Naive thymus-derived CD4-positive, alpha-beta T cell (primary cell): Measurements from ENCODE around the gene CCDC160. TPM values are rescaled to one million over a fixed set of nuclear protein-coding genes. Genes with fewer than 3 reads are reported as not detected.
"Not testable (repeated sequence)": the region's sequence is repeated elsewhere in the genome, so short reads cannot be mapped to it uniquely, and the experiment has no call there.

Experiments
- ATAC-seq: fragments of 150-1000 bp; cut with Tn5 transposase; 2 replicates; pipeline ENCODE4 v1.10.0; 2021; ENCODE audit warnings: mild to moderate bottlenecking, moderate library complexity
- CTCF ChIA-PET: fragments of 350-600 bp; sonication (Branson Sonifier 250); formaldehyde crosslinking; loops from one replicate; lab custom pipeline; 2021; ENCODE audit warnings: antibody characterized with exemption; lab: Charles Lee
- POLR2A ChIA-PET: fragments of 350-600 bp; sonication (Branson Sonifier 250); formaldehyde crosslinking; loops from one replicate; lab custom pipeline; 2021; ENCODE audit warnings: antibody characterized with exemption, inconsistent platforms; lab: Charles Lee
- DNase-seq, 9 donors: peaks; one replicate each; pipeline versions ENCODE4 v3.0.0 to v3.0.0-alpha.2; 2020 to 2022; ENCODE audit warnings: mixed read lengths in 1 of 9
- H3K27ac ChIP-seq: one replicate; pipeline ENCODE4 v1.7.0; 2013; ENCODE audit warnings: mild to moderate bottlenecking, low read depth, low read length, moderate library complexity
- H3K27me3 ChIP-seq, 2 donors: one replicate each; pipeline ENCODE4 v1.7.0; 2013; ENCODE audit warnings: low read length in 2 of 2, mild to moderate bottlenecking in 2 of 2, moderate library complexity in 2 of 2; ENCODE audit not compliant: control insufficient read depth in 2 of 2, insufficient read depth in 2 of 2
- H3K36me3 ChIP-seq, 3 experiments: 1 replicate in 2 of 3; 2 replicates in 1 of 3; pipeline ENCODE4 v1.7.0; 2013; ENCODE audit warnings: low read length in 3 of 3, mild to moderate bottlenecking in 3 of 3, moderate library complexity in 1 of 3; ENCODE audit not compliant: insufficient read depth in 3 of 3, control insufficient read depth in 2 of 3
- H3K4me1 ChIP-seq, 2 donors: one replicate each; pipeline ENCODE4 v1.7.0; 2013; ENCODE audit warnings: low read length in 2 of 2, mild to moderate bottlenecking in 2 of 2, moderate library complexity in 1 of 2; ENCODE audit not compliant: control insufficient read depth in 2 of 2, insufficient read depth in 2 of 2
- H3K4me3 ChIP-seq: 2 replicates; pipeline ENCODE4 v1.7.0; 2013; ENCODE audit warnings: mild to moderate bottlenecking, low read length
- H3K9me3 ChIP-seq, 3 experiments: 1 replicate in 2 of 3; 2 replicates in 1 of 3; pipeline ENCODE4 v1.7.0; 2013; ENCODE audit warnings: low read length in 3 of 3; ENCODE audit not compliant: control insufficient read depth in 2 of 3
- H3K27ac Mint-ChIP-seq, 9 donors: one replicate each; pipeline ENCODE4 v1.8.0; 2020 to 2022; ENCODE audit warnings: mixed read lengths in 9 of 9, mild to moderate bottlenecking in 8 of 9, moderate library complexity in 5 of 9, inconsistent platforms in 2 of 9
- H3K27me3 Mint-ChIP-seq, 5 donors: one replicate each; pipeline ENCODE4 v1.8.0; 2021 to 2022; ENCODE audit warnings: mixed read lengths in 5 of 5, mild to moderate bottlenecking in 1 of 5
- H3K36me3 Mint-ChIP-seq, 5 donors: one replicate each; pipeline ENCODE4 v1.8.0; 2020 to 2022; ENCODE audit warnings: mixed read lengths in 5 of 5, mild to moderate bottlenecking in 3 of 5, inconsistent platforms in 1 of 5
- H3K4me1 Mint-ChIP-seq, 7 donors: one replicate each; pipeline ENCODE4 v1.8.0; 2020 to 2022; ENCODE audit warnings: mixed read lengths in 7 of 7, mild to moderate bottlenecking in 3 of 7, inconsistent platforms in 1 of 7
- H3K4me3 Mint-ChIP-seq, 10 donors: one replicate each; pipeline ENCODE4 v1.8.0; 2020 to 2022; ENCODE audit warnings: mild to moderate bottlenecking in 10 of 10, mixed read lengths in 10 of 10, moderate library complexity in 6 of 10, inconsistent platforms in 2 of 10
- H3K9me3 Mint-ChIP-seq, 11 donors: one replicate each; pipeline ENCODE4 v1.8.0; 2020 to 2022; ENCODE audit warnings: mixed read lengths in 11 of 11, mild to moderate bottlenecking in 4 of 11, inconsistent platforms in 1 of 11, moderate library complexity in 1 of 11
- intact Hi-C, 2 donors: fragments of 100-400 bp; cut with micrococcal nuclease; formaldehyde crosslinking; loops; one replicate each; pipeline ENCODE4 v1.15.1; 2023
- polyA plus RNA-seq, 2 donors: library from polyadenylated mRNA; unstranded; fragments of 300-500 nt; fragmentation: Illumina TruSeq; gene quantifications; one replicate each; pipeline ENCODE4 v1.2.3, GENCODE V29; 2021
- total RNA-seq, 6 experiments: library from RNA in 5 of 6; stranded (reverse) in 5 of 6; gene quantifications; 1 replicate in 5 of 6; 2 replicates in 1 of 6; pipeline ENCODE4 v1.2.3 and lab custom pipeline; 2021 to 2026

The CCDC160 gene
- total and polyA plus RNA-seq, 7 experiments from 2014 or later = not detected

- H3K9me3 ChIP-seq, intact Hi-C loops, POLR2A ChIA-PET, ATAC-seq, H3K4me3 ChIP-seq, H3K4me3 Mint-ChIP-seq, H3K36me3 Mint-ChIP-seq, H3K27me3 Mint-ChIP-seq, H3K4me1 ChIP-seq, DNase-seq, H3K36me3 ChIP-seq, H3K4me1 Mint-ChIP-seq, H3K27ac ChIP-seq, H3K9me3 Mint-ChIP-seq, H3K27ac Mint-ChIP-seq, H3K27me3 ChIP-seq, CTCF ChIA-PET: not testable (repeated sequence)
These were observed 49.0 kb downstream of the CCDC160 start for GRCh38 chrX:134285934-134286333.

- Mint-ChIP-seq H3K4me1 (no peaks in the 10 kb centered on the region), H3K9me3 (peaks cover 0 to 6% (median under 1%) of the 10 kb centered on the region in 11 donors), H3K27me3 (peaks cover 0 to 3% (median 0%) of the 10 kb centered on the region in 5 donors), H3K4me3 (no peak overlapping the region), H3K36me3 (peaks cover 0 to 3% (median 0%) of the 10 kb centered on the region in 5 donors), H3K27ac (no peak overlapping the region)
- Histone ChIP-seq H3K4me3 (no peak overlapping the region), H3K36me3 (no peaks in the 10 kb centered on the region), H3K4me1 (no peaks in the 10 kb centered on the region), H3K9me3 (no peaks in the 10 kb centered on the region), H3K27me3 (no peaks in the 10 kb centered on the region), H3K27ac (no peak overlapping the region)
- intact Hi-C loops = no loop called here
- ChIA-PET POLR2A (no interaction called here), CTCF (no interaction called here)
- DNase-seq = no peak
- ATAC-seq = no peak
These were observed 50.4 kb downstream of the CCDC160 start for GRCh38 chrX:134287346-134287745.

DNA sequence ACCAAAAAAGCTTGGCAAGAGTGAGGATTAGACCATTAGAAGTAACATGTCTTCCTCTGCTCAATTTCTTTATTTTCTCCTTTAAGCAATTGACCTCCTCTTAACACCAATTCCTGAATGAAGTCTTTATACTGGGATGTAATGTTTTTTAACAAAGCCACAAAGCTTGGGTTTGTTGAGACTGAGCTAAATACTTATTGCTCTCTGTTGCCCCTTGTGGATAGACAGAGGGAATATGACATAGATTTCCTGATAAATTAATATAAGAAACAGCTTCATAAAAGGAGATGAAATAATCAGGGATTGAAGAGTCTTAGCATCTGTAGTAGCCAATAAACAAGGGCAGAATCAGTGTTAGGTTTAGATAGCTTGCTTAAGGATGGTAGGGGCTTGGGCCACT is 57.6 kb downstream of the CCDC160 start:
- no peaks in the 10 kb centered on the region for H3K4me1 ChIP-seq
- H3K36me3 ChIP-seq = no peaks in the 10 kb centered on the region
- Mint-ChIP-seq H3K27ac (no peak overlapping the region), H3K27me3 (peaks cover 0 to 13% (median 6%) of the 10 kb centered on the region in 5 donors), H3K9me3 (peaks cover 0 to 21% (median 5%) of the 10 kb centered on the region in 11 donors), H3K36me3 (no peaks in the 10 kb centered on the region), H3K4me3 (no peak overlapping the region), H3K4me1 (no peaks in the 10 kb centered on the region)
- ATAC-seq (no peak), DNase-seq (no peak)
- H3K27ac ChIP-seq = no peak overlapping the region
- CTCF ChIA-PET = no interaction called here
- intact Hi-C loops = no loop called here
- no peaks in the 10 kb centered on the region for H3K27me3 ChIP-seq
- no peak overlapping the region for H3K4me3 ChIP-seq
- POLR2A ChIA-PET = no interaction called here
- H3K9me3 ChIP-seq = peaks cover 0 to 5% (median 0%) of the 10 kb centered on the region in 3 experiments

Other genes starting within 250 kb of the CCDC160 start
- gene PHF6, start 136.1 kb downstream of the CCDC160 start, total RNA-seq = 10 to 100 TPM; 11.0 to 34.5 (median 22.3) TPM
- gene PHF6, start 136.1 kb downstream of the CCDC160 start, polyA plus RNA-seq = 10 to 100 TPM; 21.3 to 29.5 TPM
- gene HPRT1, start 223.0 kb downstream of the CCDC160 start, total RNA-seq = 10 to 100 TPM; 13.6 to 73.7 (median 14.9) TPM
- 10 to 100 TPM; 64.3 to 89.8 TPM for gene HPRT1, start 223.0 kb downstream of the CCDC160 start, polyA plus RNA-seq